ENCODE results near the gene EXOC3.
A peak's percentile ranks its signal among the peaks of the same experiment; 100 is the strongest.

The EXOC3 gene

GRCh38 chr5:427415-428087 is 15.4 kb upstream of the EXOC3 start:
- no peak for DNase-seq

DNA sequence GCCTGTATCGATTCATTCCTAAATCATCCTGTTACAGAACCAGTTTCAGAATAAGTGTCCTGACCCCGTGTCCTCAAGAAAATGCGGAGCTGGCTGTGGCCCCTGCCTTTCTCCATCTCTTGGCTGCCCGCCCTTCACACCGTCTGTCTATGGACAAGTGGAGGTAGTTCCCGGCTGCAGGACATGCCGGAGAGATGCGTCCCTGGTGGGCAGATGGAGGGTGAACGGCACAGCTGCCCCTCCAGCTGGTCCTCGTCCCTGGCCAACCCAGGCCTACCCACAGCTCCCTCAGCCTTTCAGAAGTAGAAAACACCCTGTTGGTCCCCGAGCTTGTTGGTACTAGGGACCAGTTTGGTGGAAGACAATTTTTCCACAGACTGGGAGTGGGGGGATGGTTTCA is 14.8 kb upstream of the EXOC3 start:
- DNase-seq, result peak; percentile 22

DNA sequence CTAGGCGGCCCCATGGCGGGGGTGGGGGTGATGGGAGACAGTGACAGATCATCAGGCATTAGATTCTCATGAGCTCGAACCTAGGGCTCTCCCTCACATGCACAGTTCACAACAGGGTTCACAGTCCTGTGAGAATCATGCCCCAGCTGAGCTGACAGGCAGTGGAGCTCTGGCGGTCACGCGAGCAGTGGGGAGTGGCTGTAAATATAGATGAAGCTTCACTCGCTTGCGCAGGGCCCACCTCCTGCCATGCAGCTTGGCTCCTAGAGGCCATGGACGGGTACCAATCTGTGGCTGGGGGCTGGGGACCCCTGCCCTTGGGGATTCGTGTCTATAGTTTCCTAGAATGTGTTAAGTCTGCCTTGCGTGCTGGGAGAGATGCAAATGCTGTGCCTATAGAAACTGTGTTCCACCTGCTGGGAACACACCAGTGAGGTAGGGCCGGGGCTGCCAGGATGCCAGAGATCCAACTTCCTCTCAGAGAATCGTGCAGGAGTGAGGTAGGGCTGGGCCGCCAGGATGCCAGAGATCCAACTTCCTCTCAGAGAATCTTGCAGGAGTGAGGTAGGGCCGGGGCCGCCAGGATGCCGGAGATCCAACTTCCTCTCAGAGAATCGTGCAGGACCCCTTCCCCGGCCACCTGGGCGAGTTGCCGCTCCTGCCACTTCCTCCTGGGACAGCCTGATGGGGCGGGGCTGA is 14.1 kb upstream of the EXOC3 start:
- no peak for DNase-seq

- no peak for DNase-seq
Measured at GRCh38 chr5:429453-430188, 13.4 kb upstream of the EXOC3 start.

- no peak for DNase-seq
Measured at GRCh38 chr5:430214-430925, 12.6 kb upstream of the EXOC3 start.

DNA sequence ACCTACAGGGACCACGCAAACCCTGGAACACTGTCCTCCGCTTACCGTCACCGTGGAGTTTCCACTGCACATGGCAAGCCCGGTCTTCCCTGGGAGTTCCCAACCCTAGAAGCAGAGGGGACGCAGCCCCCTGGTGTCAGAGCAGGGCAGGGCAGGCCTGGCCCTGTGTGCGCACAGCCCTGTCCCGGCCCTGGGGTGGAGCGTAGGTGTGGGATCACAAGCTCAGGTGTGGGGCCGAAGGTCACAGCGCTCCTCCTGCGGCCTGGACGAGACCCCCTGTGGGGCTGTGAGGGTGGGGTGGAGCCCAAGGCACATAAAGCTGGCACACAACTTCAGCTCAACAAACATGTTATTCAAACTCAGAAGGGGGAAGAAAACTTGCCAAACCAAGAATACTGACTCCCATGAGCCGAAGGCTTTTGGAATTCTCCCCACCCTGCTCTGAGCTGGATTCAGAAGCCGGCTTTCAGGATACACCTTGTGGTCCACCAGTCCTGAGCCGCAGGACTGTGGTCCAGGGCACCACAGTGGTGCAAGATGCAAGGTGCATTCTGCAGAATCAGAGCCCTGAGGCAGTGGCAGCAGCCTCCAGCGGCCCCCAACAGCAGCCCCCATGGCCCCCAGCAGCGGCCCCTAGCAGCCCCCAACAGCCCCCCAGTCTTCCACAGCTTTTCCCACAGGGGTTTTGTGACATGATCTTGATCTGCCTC is 11.8 kb upstream of the EXOC3 start:
- no peak for DNase-seq

DNA sequence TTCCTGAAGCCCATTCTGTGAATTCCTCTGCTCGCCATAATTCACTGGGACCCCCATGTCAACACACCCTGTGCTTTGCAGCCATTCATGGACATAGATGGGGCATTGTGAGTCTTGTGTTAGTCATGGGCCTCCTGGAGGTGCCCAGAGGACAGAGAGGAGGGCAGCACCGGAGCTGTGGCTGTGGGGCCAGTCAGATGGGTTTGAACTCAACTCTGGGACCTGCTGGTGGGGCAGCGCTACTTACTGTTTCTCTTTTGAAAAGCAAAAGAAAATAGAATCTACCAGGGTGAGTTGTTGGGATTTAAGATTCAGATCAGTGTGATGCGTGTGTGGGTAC is 11.3 kb upstream of the EXOC3 start:
- DNase-seq, result no peak

GRCh38 chr5:432201-432927 is 10.6 kb upstream of the EXOC3 start:
- no peak for DNase-seq

DNA sequence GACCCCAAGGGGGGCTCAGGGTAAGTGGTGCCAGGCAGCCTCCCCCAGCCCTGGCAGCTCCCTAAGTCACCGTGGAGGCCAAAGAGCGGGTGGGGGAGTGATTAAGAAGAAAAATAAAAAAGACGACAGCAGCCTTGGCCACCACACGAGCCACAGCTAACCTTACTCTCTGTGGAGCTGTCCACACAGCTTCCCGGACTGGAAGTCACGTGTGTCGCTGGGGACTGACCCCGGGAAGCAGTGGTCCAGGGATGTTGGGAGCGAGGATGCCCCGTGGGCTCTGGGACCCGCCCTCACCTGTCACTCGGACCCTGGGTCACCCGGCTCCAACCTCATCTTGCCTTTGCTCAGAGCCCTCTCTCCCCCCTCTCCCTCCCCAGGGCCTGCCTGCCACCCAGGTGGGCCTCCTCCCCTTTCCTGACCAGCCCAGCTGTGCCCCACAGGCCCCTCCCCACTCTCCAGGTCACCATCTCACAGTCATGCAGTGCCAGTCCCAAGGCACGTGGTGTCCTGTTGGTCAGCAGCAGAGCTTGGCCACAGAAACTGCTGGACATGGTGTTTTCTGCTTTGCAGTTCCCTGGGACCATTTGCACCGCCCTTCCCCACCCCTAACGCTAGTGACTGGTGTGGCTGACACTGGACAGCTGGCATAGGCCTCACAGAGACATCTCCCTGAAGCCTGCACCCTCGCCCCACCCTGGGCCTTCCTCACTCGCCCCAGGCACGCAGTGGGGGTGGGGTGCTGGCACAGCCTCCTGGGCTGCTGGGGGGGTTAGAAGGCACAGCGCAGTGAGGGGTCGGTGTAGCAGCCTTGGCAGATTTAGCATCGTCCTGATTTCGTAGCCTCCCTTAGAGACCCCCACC is 9.8 kb upstream of the EXOC3 start:
- no peak for DNase-seq

DNA sequence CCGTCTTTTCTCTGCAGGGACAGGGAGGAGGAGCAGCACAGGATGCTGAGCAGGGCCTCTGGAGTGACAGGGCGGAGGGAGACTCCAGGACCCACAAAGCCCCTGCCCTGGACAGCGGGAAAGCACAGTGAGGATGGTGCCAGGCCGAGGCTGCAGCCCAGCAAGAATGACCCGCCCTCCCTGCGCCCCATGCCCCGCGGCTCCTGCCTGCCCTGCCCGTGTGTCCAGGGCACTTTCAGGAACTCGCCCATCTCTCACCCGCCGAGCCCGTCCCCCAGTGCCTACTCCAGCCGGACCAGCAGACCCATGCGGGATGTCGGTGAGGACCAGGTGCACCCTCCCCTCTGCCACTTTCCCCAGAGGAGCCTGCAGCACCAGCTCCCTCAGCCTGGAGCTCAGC is 9.1 kb upstream of the EXOC3 start:
- DNase-seq, result no peak

GRCh38 chr5:434443-435146 is 8.4 kb upstream of the EXOC3 start:
- no peak for DNase-seq

DNA sequence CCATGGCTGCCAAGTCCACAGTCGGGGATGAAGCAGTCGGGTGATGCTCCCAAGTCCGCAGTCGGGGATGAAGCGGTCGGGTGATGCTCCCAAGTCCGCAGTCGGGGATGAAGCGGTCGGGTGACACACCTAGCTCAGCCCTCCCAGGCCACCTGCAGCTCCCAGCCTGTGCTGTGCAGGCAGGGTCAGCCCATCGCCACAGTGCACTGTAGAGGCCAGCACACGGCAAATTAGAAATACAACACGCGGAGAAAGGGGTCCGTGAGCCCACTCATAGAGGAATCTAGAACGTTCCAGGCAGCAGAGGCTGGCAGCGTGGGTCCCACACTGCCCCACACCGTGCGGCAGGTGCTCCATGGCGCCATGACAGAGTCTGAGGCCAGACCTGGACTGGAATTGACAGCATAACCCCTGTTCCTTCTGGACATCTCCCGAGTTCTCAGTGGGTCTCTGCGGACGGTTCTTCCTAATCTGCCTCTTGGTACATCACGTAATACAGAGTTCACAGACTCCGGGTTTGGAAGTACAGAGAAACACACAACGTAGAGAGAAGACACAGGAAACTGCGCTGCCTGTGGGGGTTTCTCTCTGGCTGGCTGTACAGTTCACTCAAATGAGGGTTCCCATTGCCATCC is 7.7 kb upstream of the EXOC3 start:
- DNase-seq, result no peak

GRCh38 chr5:435961-436640 is 6.9 kb upstream of the EXOC3 start:
- DNase-seq, result no peak

- DNase-seq, result no peak
Measured at GRCh38 chr5:436641-436975, 6.4 kb upstream of the EXOC3 start.

- DNase-seq, result no peak
Measured at GRCh38 chr5:437281-437771, 5.7 kb upstream of the EXOC3 start.

GRCh38 chr5:438481-438981 is 4.4 kb upstream of the EXOC3 start:
- no peak for DNase-seq

DNA sequence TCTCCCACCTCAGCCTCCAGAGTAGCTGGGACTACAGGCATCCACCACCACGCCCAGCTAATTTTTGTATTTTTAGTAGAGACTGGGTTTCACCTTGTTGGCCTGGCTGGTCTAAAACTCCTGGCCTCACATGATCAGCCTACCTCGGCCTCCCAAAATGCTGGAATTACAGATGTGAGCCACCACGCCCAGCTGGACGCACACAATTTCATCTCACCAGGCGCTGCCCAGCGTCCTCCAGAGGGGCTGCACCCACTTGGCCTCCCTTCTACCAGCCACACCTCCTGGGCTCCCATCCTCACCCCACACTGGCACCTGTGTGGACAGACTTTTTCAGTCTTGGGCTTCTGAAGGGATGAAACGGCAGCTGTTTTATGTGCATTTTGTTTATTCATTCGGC is 3.8 kb upstream of the EXOC3 start:
- no peak for DNase-seq

- no peak for DNase-seq
Measured at GRCh38 chr5:439636-440035, 3.3 kb upstream of the EXOC3 start.

Measured in NCI-H446 treated with DMSO at 0.1 percent for 48 hours (cell line).